Tongue (tissue), 2 donors: ENCODE data around the gene CBL. TPM values are rescaled to one million over a fixed set of nuclear protein-coding genes. Genes with fewer than 3 reads are reported as not detected.

Experiments
- DNase-seq: peaks from one replicate; pipeline ENCODE4 v3.0.0-alpha.2; 2015
- total RNA-seq: library from RNA; depleted of rRNA; stranded (reverse); fragments of >200 nt; gene quantifications from one replicate; pipeline ENCODE4 v1.2.3, GENCODE V29; 2014

The CBL gene
- total RNA-seq, 1 donor from 2014 or later: 10.9 TPM

DNA sequence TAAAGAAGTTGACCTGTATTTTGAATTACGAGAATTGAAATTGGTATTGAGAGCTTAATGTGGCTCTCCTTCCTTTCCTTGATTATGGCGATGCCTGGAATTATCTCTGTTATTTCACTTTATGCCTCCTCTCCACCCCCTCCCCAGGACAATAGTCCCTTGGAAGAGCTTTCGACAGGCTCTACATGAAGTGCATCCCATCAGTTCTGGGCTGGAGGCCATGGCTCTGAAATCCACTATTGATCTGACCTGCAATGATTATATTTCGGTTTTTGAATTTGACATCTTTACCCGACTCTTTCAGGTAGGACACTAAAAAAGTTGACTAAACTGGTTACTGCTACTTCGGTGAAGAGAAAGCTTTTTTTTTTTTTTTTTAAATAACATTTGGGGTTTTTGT is 67.6 kb downstream of the CBL start:
- DNase-seq: no peak

DNA sequence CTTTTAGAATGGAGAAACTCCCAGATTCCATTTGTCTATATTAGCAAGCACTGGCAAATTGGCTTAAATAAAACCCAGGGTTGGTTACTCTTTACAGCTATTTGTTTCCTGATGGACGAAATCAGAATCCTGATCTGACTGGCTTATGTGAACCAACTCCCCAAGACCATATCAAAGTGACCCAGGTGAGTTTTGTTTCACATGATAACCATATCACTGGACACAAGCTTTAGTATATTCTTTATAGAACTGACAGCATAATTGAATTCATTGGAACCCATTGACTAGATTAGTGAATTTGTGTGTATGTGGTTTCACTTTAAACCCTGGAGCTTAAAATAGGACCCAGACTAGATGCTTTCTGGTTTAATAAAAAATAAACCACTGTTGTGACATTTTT is 71.5 kb downstream of the CBL start:
- DNase-seq: no peak

DNA sequence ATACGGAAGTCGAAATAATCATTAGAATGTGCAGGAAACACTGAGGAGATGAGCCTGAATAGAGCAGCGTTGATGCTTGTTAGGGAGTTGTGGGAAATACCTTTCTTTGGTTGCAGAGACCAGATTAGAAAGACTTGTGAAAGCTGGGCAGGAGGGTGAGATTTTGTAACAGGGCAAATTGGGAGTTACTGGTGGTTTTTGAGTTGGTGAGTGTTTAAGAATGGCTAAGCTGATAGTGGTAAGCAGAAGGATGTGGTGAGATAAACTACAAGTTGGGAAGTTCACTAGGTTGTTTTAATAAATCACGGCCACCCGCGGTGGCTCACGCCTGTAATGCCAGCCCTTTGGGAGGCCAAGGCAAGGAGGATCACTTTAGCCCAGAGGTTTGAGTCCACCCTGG is 76.4 kb downstream of the CBL start:
- DNase-seq: no peak

DNA sequence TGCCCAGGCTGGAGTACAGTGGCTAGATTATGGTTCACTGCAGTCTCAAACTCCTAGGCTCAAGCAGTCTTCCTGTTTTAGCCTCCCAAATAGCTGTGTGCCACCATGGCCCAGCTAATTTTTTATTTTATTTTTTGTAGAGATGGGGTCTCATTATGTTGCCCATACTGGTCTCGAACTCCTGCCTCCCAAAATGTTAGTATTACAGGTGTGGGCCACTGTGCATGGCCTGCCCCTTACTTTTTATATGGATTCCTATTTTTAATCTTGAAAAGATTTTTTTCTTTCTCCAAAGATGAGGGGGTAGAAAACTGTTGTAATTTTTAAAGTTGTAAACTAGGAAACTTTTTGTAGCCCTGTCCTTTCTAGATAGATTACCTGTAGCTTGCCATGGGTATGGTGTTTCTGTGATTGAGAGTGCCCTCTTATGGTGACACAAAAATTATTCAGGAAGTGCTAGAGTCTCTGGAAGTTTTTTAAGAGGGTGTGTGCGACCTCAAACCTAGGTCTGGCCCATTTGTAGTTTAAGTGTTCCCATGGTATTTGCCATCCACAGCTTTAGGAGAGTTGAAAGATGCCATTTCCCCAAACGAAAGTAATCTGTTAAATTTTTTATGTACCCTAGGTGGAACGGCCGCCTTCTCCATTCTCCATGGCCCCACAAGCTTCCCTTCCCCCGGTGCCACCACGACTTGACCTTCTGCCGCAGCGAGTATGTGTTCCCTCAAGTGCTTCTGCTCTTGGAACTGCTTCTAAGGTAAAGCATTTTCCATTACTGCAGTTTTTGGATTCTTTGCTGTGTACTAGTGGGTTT is 78.4 kb downstream of the CBL start:
- peak; percentile 58 for DNase-seq

DNA sequence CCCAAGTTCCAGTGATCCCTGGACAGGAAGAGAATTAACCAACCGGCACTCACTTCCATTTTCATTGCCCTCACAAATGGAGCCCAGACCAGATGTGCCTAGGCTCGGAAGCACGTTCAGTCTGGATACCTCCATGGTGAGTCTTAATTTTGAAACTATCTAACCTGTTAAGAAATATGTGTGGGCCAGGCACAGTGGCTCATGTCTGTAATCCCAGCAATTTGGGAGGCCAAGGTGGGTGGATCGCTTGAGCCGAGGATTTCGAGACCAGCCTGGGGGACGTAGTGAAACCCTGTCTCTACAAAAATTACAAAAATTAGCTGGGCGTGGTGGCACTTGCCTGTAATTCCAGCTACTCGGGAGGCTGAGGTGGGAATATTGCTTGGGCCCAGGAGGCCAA is 79.3 kb downstream of the CBL start:
- no peak for DNase-seq

DNA sequence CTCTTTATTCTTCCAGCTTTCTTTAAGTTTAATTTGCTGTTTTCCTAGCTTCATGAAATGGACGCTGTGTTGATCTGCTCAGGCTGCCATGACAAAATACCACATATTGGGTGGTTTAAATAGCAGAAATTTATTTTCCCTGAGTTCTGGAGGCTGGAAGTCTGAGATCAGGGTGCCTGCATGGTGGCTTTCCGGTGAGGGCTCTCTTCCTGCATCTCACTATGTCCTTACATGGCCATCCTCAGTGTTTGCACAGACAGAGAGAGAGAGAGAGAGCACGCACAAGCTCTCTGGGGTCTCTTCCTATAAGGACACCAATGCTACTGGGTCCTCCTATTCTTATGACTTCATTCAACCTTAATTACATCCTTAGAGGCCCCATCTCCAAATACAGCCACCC is 82.1 kb downstream of the CBL start:
- no peak for DNase-seq

DNA sequence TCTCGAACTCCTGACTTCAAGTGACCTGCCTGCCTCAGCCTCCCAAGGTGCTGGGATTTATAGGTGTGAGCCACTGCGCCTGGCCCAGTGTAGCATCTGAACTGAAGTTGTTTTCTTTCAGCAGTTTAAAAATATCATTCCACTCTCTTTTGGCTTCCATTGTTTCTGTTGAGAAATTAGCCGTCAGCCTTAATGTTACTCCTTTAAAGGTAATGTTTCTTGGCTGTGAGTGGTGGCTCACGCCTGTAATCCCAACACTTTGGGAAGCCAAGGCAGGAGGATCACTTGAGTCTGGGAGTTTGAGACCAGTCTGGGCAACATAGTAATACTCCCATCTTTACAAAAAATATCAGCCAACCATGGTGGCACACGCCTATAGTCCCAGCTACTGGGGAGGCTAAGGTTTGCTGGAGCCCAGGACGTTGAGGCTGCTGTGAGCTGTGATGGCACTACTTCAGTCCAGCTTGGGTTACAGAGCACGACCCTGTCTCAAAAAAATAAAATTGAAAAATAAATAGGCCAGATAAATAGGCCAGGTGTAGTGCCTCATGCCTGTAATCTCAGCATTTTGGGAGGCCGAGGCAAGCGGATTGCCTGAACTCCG is 84.9 kb downstream of the CBL start:
- no peak for DNase-seq

DNA sequence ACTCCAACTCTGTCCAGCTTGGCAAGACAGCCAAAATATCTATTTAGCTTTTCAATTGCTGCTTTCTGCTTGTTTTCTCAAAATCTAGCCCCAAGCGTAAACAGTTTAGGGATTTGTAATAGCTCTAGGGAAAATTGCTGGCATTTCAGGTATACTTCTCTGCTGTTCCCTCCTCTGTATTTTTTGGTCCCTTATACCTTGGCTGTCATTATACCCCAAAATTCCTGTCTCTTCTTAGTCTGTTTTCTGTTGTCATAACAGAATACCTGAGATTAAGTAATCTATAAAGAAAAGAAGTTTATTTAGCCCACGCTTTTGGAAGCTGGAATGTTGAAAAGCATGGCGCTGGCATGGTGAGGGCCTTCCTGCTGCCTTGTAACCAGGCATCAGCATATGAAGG is 87.3 kb downstream of the CBL start:
- DNase-seq: no peak

DNA sequence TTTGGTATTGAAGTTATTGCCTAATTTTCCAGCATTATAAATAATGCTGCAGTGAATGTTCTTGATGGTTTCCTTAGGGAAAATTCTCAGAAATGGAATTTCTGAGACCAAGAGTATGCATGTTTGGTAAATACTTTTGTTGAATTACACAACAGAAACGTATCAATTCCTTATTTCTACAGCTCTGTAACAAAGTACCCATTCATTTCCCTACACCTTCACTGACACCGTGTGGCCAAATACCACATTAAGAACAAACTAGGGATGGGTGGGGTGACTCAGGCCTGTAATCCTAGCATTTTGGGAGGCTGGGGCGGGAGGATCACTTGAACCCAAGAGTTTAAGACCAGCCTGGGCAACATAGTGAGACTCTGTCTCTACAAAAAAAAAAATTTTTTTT is 89.0 kb downstream of the CBL start:
- no peak for DNase-seq

DNA sequence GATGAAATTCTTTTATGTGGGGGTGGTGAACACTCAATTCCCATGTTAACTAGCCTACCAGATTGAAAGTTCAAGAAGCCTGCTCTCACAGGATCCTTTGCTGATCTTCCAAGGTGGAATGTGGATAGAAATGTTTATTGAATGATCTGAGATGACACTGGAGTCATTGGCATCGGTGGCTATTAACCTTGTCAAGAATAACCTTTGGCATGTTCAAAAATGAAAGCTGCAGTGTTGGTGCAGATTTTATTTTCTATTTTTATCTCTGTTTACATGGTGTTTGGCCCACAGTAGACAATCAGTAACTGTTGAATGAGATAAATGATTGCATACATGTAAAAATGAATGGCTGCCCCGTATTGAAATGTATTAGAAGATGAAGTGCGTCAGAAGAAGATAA is 91.8 kb downstream of the CBL start:
- DNase-seq: no peak

DNA sequence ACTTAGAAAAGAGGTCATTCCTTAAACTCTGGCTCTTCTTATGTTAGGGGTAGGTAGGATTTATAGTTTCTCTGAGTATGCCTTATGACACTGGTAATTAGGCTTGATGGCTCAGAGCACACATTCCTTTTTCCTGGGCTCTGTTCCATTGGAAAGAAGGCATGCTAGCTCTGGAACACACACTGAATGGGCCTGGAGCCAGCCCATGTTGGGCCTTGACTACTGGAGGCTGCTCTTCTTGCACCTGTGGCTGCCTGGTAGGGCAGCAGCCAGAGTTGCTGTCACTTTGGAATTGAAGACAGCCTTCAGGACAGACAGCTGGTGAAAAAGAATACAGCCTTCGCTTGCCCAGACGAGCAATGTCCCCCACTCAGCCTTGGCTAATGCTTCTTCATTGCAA is 92.6 kb downstream of the CBL start:
- peak; percentile 96 for DNase-seq

DNA sequence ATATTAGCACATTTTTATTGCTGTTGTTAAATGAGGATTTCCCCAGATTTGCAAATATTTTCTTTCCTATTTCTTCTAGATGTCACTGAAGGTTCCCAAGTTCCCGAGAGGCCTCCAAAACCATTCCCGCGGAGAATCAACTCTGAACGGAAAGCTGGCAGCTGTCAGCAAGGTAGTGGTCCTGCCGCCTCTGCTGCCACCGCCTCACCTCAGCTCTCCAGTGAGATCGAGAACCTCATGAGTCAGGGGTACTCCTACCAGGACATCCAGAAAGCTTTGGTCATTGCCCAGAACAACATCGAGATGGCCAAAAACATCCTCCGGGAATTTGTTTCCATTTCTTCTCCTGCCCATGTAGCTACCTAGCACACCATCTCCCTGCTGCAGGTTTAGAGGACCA is 93.3 kb downstream of the CBL start:
- DNase-seq: no peak

DNA sequence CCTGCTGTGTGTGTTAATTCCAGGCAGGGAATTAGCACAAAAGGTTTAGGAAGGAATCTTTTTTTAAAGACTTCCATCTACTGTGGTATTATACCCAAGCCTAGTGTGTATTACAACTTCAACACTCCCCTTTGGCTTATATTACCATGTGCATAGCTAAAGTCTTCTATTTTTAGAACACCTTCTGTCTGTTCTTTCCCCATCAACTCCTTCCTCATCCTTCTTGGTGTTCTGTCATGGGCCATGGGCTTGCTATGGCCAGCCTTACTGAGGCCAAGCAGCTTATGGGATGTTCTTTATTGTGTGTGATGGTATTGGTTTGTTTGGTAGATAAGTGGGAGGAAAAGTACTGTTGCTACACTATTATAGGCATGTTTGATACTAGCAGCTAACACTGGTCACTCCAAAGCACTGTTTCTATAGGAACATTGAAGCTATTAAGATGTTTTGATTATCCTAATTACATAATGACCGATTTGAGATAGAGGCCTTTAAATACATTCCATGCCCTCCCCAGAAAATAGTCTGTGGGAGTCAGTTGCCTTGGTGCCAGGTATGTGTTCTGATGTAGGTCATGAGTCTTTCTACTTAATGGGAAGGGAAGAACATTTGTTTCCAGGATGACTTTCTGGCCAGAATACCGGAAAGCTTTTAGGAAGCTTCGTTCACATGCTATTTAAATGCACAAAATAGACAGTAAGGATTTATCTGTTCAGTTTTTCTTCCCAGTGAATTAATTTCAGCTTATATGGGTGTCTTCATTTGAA is 94.2 kb downstream of the CBL start:
- DNase-seq: no peak

DNA sequence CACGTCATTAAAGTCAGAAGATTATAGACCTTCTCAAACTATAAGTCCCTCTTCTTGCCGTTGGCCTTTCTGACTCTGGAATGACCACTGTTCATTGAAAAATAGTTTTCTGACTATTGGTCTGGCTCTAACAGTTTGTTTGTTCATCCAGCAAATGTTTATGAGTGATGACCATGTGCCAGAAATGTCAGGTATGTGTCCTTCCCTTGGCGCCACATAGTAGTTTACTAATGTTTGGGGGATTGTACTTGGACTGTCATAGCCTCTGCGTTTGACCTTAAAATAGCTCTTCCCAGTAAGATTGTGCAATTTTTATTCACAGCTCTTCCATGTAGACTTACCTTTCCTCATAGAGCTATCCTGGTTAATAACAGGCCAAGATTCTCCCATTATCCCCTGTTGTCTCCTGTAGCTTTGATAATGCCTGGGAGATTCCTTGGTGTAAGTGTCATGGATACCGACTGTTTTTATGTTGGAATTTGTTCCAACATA is 97.1 kb downstream of the CBL start:
- DNase-seq: no peak

DNA sequence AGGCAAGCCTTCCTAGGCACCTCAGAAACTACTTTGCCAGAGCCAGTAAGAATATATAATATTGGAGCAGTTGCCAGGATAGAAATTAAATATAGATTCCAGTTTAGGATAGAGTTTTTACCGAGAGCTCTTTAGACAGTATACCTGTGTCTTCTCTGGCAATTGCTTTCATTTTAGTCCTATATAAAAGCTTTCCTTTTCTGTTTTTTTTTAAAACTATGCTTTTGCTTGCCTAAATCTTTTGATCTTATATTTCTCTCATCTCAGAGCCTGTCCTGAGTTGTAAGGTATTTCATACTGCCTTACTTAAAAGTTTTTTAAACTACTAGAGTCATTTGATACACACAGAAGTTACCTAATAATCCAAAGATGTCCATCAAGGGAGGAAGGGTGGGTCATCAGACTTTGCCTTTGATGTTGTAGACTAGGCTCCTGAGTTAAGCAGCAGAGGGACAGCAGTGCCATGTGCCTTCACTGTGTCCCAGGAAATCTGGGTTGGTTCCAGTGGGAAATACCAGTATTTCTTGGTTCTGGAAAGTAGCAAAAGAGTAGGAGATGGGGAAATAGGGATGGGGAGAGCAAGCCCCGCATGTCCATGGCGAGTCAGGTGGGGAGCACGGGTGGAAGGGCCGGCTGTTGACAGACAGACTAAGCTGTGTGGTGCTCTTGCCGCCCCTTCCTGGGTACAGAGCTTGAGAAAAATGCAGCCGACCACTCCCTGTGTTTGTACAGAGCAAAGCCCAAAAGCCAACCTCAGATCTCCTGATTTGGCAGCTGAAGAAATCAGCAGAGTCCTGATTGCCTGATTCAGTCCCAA is 99.6 kb downstream of the CBL start:
- no peak for DNase-seq

DNA sequence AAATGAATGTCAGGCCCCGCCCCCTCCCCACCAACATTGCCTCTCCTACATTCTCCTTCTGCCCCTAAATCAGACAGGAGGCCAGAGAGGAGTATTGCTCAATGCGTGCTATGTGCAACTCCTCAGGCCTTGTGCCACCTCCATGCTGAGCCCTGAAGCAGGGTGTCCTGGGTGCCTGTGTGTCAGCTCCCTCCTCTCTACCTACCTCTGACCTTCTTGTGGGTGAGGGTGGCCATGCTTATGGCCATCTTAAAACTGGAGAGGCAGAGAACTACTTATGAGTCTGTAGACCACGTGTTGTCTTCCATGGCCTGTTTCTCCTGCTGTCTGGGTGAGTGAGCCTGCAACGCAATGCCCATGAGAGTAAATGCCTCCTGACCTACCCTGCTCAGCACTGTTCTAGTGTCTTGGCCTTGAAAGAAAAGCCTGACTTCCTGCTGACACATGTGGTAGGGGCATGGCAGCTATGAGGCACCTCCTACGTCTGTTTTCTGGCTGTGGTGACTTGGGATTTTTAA is 100.3 kb downstream of the CBL start:
- no peak for DNase-seq

DNA sequence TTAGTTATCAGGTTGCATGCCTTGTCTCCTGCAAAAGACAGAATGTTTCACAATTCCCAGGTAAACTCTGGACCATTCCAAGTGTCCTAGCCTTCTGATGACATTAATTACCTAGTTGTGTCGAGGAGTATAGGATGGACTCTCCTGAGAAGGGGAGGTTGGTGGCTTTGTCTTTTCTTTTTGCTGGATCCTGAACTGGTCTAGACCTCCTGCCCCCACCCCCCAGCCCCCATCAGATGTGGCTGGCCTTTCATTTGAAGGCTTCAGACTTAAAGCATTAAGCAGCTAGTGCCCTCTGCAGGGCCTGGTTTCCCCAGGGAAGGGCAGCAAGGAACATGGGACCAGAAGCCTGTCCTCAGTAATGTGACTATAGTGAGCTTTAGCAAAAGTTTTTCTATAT is 101.1 kb downstream of the CBL start:
- DNase-seq: no peak

DNA sequence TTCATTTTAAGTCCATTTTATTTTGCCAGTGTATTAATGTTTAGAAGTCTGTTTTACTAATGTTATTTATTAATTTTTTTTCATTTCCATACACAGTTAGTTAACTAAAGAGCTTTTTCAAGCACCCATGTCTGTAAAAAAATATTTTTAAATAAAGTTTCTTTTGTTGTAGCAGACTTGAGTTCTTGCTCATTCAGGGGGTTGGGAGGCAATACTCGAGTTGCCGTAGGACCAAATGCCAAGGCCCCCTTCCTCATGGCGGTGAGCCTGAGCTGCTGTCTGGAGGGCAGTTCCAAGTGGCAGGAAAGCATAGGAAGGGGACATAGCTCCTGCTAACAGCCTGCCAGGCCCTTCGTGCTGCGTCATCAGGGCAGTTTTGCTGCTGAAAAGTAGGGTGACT is 101.8 kb downstream of the CBL start:
- no peak for DNase-seq

DNA sequence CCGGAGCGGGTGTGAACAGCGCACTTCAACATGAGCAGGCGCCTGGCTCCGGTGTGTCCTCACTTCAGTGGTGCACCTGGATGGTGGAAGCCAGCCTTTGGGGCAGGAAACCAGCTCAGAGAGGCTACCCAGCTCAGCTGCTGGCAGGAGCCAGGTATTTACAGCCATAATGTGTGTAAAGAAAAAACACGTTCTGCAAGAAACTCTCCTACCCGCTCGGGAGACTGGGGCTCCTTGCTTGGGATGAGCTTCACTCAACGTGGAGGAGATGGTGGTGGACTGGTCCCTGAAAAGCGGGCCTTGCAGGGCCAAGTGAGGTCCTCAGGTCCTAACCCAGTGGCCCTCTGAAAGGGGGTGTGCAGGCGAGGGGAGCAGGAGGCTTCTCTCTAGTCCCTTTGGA is 103.3 kb downstream of the CBL start:
- no peak for DNase-seq

DNA sequence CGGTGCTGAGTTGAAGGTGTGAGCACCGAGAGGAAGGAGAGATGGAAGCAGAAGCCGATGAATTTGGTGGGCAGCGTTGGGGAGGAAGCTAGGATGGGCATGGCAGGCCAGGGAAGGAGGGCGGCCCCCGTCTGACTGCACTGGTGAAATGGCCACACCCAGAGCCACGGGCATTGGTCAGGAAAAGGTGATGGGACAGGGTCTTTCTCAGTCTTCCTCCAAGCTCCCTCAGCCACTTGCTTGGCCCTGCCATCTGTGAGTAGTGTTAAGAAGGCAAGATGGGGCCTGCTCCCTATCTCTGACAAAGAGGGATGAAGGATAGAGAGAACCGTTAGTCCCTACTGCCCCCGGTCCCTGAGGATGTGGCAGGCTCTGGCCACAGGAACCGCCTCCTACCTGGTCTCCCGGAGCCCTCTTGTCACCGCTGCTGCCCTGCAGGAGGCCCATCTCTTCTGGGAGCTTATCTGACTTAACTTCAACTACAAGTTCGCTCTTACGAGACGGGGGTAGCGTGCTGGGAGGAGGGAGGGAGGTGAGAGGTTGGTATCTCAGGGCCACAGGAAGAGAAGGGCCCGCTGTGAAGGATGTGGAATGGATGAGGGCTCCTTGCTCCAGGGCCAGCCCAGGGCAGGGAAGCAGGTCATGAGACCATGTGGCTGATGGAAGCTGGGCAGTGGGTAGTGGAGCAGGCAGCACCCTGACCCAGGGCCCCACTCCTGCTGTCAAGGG is 104.0 kb downstream of the CBL start:
- DNase-seq: no peak

DNA sequence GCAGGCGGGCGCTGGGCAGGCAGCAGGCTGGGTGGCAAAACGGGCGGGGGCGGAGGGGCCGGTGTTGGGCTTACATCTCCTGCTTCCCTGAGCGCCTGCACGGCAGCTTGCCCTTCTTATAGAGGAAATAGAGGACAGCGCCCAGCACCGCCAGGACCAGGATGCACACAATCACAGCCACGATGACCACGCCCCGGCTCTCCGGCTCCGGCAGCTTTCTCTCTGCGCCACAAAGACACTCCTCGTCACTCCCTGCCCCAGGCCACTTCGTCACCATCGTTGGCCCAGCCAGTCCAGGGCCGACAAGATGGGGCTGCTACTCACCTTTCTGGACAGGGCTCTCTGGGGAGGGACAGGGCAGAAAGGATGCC is 104.5 kb downstream of the CBL start:
- DNase-seq: no peak

DNA sequence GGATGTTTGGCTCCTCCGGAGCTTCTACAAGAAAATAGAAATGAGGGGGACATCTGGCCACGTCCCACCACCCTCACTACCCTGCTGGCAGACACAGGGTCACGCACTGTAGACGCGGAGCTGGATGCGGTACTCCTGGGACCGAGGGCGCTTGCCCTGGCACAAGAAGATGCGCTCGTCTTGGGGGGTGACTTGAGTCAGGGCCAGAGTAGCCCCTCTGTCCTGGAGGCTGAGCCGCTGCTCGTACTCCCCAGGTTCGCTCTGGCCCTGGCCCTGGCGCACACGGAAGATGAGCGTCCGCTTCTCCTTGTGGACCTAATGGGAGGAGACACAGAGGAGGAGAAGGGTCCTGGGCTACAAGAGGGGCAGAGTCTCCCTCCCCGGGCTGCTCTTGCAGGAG is 108.6 kb downstream of the CBL start:
- no peak for DNase-seq
